HG02981 (cell line): ENCODE measurements around the gene SSTR4.

Experiments used
- ATAC-seq: cut with Tn5 transposase; IDR thresholded peaks from one replicate; pipeline ENCODE4 v1.9.1; 2021; ENCODE audit warnings: mild to moderate bottlenecking, moderate library complexity; ENCODE audit not compliant: unreplicated experiment

SSTR4 gene

DNA sequence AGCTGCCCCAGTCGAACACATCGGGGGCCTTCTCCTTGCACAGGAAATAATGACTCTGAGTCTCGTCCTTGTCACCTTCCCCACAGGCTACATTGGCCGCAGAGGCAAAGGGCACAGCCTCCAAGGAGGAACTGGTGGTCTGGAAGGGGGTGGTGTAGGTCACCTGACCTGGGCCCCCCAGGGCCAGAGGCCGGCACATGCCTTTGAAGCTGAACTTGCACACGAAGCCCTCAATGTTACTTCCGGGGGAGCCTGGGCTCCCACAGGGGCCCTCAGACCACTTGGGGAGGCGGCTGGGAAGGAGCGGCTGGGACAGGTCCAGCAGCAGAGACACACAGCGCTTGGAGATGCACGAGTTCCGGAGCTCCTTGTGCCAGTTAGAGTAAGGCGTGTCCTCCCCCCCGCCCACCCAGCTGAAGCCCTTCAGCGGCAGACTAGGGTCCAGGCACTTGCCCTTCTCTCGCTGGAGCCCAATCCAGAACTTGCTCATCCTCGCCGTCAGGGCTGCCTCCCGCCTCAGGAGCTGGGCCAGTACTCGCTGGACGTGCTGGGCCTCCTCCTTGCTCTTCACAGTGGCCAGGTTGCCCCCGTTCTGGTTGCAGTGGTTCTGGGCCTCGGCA is 50.4 kb downstream of the SSTR4 start:
- no peak for ATAC-seq

DNA sequence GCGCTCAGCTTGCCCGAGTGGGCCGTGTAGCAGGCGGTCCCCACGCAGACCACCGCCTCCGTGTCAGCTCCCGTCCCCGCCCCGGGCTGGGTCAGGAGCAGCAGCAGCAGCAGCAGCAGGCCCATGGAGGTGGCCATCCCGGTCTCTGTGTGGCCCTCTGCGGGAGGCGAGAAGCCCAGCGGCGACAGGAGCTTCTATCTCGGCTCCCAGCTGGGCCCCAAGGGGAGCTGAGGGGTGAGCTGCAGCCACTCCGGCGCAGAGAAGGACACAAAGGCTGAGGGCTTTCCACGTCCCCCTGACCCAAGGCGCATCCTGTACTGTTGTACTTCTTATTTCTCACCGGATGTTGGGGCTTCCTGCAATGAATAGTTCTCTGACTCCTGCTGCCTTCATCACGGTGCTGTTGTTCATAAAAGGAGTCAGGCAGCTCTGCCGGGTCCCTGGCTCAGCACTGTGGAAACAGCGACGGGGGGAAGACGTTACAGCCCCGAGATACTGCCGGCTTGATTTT is 51.0 kb downstream of the SSTR4 start, which contains the start of gene CD93:
TSS of gene CD93 (minus strand) at position 269 of the 511 bp plus-strand sequence. CDS start at position 137, 132 bp downstream.
- no peak for ATAC-seq

- ATAC-seq = no peak
Observed at GRCh38 chr20:23086931-23087411, 51.9 kb downstream of the SSTR4 start.

- no peak for ATAC-seq
Observed at GRCh38 chr20:23087587-23088251, 52.6 kb downstream of the SSTR4 start.
